Measurements from ENCODE around the gene KCND3. TPM values are rescaled to one million over a fixed set of nuclear protein-coding genes. Genes with fewer than 3 reads are reported as not detected.

Gene KCND3
- total RNA-seq, 1 donor from 2014 or later: 3.7 TPM

- Mint-ChIP-seq H3K27me3 (ENCODE audit: unreplicated experiment) (no peaks in the 10 kb centered on the region), H3K36me3 (ENCODE audit: unreplicated experiment) (peaks cover 6% of the 10 kb centered on the region), H3K4me3 (ENCODE audit: unreplicated experiment) (no peak overlapping the region), H3K27ac (ENCODE audit: unreplicated experiment) (no peak overlapping the region), H3K4me1 (ENCODE audit: low read depth, unreplicated experiment) (peaks cover 5% of the 10 kb centered on the region), H3K9me3 (ENCODE audit: unreplicated experiment) (no peaks in the 10 kb centered on the region)
- no peak for TF ChIP-seq CTCF (IDR thresholded peaks at IDR 0.05; ENCODE audit: partially characterized antibody, unreplicated experiment)
- no peak for DNase-seq
Observed at GRCh38 chr1:111836111-111836510, 153.4 kb downstream of the KCND3 start.

DNA sequence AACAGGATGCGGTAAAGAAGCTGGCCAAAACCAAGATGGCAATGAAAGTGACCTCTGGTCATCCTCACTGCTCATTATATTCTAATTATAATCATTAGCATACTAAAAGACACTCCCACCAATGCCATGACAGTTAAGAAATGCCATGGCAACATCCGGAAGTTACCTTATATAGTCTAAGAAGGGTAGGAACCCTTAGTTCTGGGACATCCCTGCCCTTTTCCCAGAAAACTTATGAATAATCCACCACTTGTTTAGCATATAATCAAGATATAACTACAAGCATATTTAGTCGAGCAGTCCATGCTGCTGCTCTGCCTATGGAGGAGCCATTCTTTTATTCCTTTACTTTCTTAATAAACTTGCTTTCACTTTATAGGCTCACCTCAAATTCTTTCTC, 154.0 kb downstream of the KCND3 start:
- H3K27ac Mint-ChIP-seq (ENCODE audit: unreplicated experiment): no peak overlapping the region
- peaks cover 6% of the 10 kb centered on the region for H3K36me3 Mint-ChIP-seq (ENCODE audit: unreplicated experiment)
- no peaks in the 10 kb centered on the region for H3K27me3 Mint-ChIP-seq (ENCODE audit: unreplicated experiment)
- TF ChIP-seq CTCF (IDR thresholded peaks at IDR 0.05; ENCODE audit: partially characterized antibody, unreplicated experiment): no peak
- no peak for DNase-seq
- H3K9me3 Mint-ChIP-seq (ENCODE audit: unreplicated experiment): no peaks in the 10 kb centered on the region
- H3K4me3 Mint-ChIP-seq (ENCODE audit: unreplicated experiment): no peak overlapping the region
- H3K4me1 Mint-ChIP-seq (ENCODE audit: low read depth, unreplicated experiment): peaks cover 5% of the 10 kb centered on the region

- no peak overlapping the region for H3K4me3 Mint-ChIP-seq (ENCODE audit: unreplicated experiment)
- no peak overlapping the region for H3K27ac Mint-ChIP-seq (ENCODE audit: unreplicated experiment)
- TF ChIP-seq CTCF (IDR thresholded peaks at IDR 0.05; ENCODE audit: partially characterized antibody, unreplicated experiment): no peak
- peaks cover 6% of the 10 kb centered on the region for H3K36me3 Mint-ChIP-seq (ENCODE audit: unreplicated experiment)
- DNase-seq: no peak
- H3K9me3 Mint-ChIP-seq (ENCODE audit: unreplicated experiment): no peaks in the 10 kb centered on the region
- no peaks in the 10 kb centered on the region for H3K27me3 Mint-ChIP-seq (ENCODE audit: unreplicated experiment)
- peaks cover 5% of the 10 kb centered on the region for H3K4me1 Mint-ChIP-seq (ENCODE audit: low read depth, unreplicated experiment)
Observed at GRCh38 chr1:111834956-111835355, 154.5 kb downstream of the KCND3 start.

- H3K27me3 Mint-ChIP-seq (ENCODE audit: unreplicated experiment): no peaks in the 10 kb centered on the region
- H3K27ac Mint-ChIP-seq (ENCODE audit: unreplicated experiment): no peak overlapping the region
- no peaks in the 10 kb centered on the region for H3K4me1 Mint-ChIP-seq (ENCODE audit: low read depth, unreplicated experiment)
- no peak for DNase-seq
- no peak overlapping the region for H3K4me3 Mint-ChIP-seq (ENCODE audit: unreplicated experiment)
- no peak for TF ChIP-seq CTCF (IDR thresholded peaks at IDR 0.05; ENCODE audit: partially characterized antibody, unreplicated experiment)
- no peaks in the 10 kb centered on the region for H3K9me3 Mint-ChIP-seq (ENCODE audit: unreplicated experiment)
- H3K36me3 Mint-ChIP-seq (ENCODE audit: unreplicated experiment): peaks cover 6% of the 10 kb centered on the region
Observed at GRCh38 chr1:111833334-111833733, 156.1 kb downstream of the KCND3 start.

GRCh38 chr1:111832521-111833155, 156.8 kb downstream of the KCND3 start:
- no peak for DNase-seq
- H3K4me3 Mint-ChIP-seq (ENCODE audit: unreplicated experiment): no peak overlapping the region
- peaks cover 6% of the 10 kb centered on the region for H3K36me3 Mint-ChIP-seq (ENCODE audit: unreplicated experiment)
- no peaks in the 10 kb centered on the region for H3K27me3 Mint-ChIP-seq (ENCODE audit: unreplicated experiment)
- no peaks in the 10 kb centered on the region for H3K9me3 Mint-ChIP-seq (ENCODE audit: unreplicated experiment)
- TF ChIP-seq CTCF (IDR thresholded peaks at IDR 0.05; ENCODE audit: partially characterized antibody, unreplicated experiment): no peak
- no peak overlapping the region for H3K27ac Mint-ChIP-seq (ENCODE audit: unreplicated experiment)
- no peaks in the 10 kb centered on the region for H3K4me1 Mint-ChIP-seq (ENCODE audit: low read depth, unreplicated experiment)
